ENCODE measurements around the gene GJB4. TPM values are rescaled to one million over a fixed set of nuclear protein-coding genes. Genes with fewer than 3 reads are reported as not detected.

Gene GJB4
- total and polyA plus RNA-seq, 2 experiments from 2014 or later = 1.00 to 2.5 TPM

GRCh38 chr1:34740161-34740868, 19.2 kb upstream of the GJB4 start:
- WGBS (ENCODE audit: low lambda C conversion rate, missing lambda C conversion rate) = 59% methylated on average over 18 of the region's 18 CpGs

GRCh38 chr1:34742667-34743270, 16.8 kb upstream of the GJB4 start:
- Histone ChIP-seq H3K9me3 (ENCODE audit: low read depth) (no peaks in the 10 kb centered on the region), H3K4me1 (ENCODE audit: insufficient read depth) (peaks cover 10% of the 10 kb centered on the region), H3K4me3 (no peak overlapping the region), H3K36me3 (replicated peaks; ENCODE audit: insufficient read depth, low read depth) (no peaks in the 10 kb centered on the region), H3K9me2 (replicated peaks; ENCODE audit: insufficient read depth) (no peaks in the 10 kb centered on the region), H3K27me3 (no peaks in the 10 kb centered on the region), H4K20me1 (ENCODE audit: insufficient read depth, poor library complexity, severe bottlenecking) (no peaks in the 10 kb centered on the region), H3K79me2 (no peaks in the 10 kb centered on the region), H3K27ac (peak overlapping the region; percentile 69), H2AFZ (no peak overlapping the region), H3K4me2 (peak overlapping the region; percentile 61)
- TF ChIP-seq EZH2phosphoT487 (IDR thresholded peaks at IDR 0.05; ENCODE audit: low read depth, severe bottlenecking, unreplicated experiment) (no peak), CTCF (IDR thresholded peaks at IDR 0.05; ENCODE audit: poor library complexity) (peak; percentile 95)
- WGBS (ENCODE audit: low lambda C conversion rate, missing lambda C conversion rate) = 13% methylated on average over 16 of the region's 16 CpGs
- peak; percentile 93 for DNase-seq (ENCODE audit: low spot score)

More at GRCh38 chr1:34740161-34740868, 19.2 kb upstream of the GJB4 start:
- Histone ChIP-seq H3K36me3 (replicated peaks; ENCODE audit: insufficient read depth, low read depth) (no peaks in the 10 kb centered on the region), H2AFZ (no peak overlapping the region), H3K79me2 (no peaks in the 10 kb centered on the region), H3K9me3 (ENCODE audit: low read depth) (no peaks in the 10 kb centered on the region), H3K9me2 (replicated peaks; ENCODE audit: insufficient read depth) (no peaks in the 10 kb centered on the region), H3K4me1 (ENCODE audit: insufficient read depth) (peaks cover 10% of the 10 kb centered on the region), H3K4me3 (no peak overlapping the region), H4K20me1 (ENCODE audit: insufficient read depth, poor library complexity, severe bottlenecking) (no peaks in the 10 kb centered on the region), H3K27ac (no peak overlapping the region), H3K27me3 (no peaks in the 10 kb centered on the region), H3K4me2 (no peak overlapping the region)
- TF ChIP-seq EZH2phosphoT487 (IDR thresholded peaks at IDR 0.05; ENCODE audit: low read depth, severe bottlenecking, unreplicated experiment) = no peak
- TF ChIP-seq CTCF (IDR thresholded peaks at IDR 0.05; ENCODE audit: poor library complexity) = peak; percentile 9
- peak; percentile 70 for DNase-seq (ENCODE audit: low spot score)

GRCh38 chr1:34743775-34744174, 15.8 kb upstream of the GJB4 start:
- no peaks in the 10 kb centered on the region for H3K9me3 ChIP-seq (ENCODE audit: low read depth)
- 87% methylated on average over 6 of the region's 6 CpGs for WGBS (ENCODE audit: low lambda C conversion rate, missing lambda C conversion rate)

More at GRCh38 chr1:34743775-34744174, 15.8 kb upstream of the GJB4 start:
- H2AFZ ChIP-seq = no peak overlapping the region
- no peak overlapping the region for H3K4me3 ChIP-seq
- DNase-seq (ENCODE audit: low spot score) = no peak
- no peak overlapping the region for H3K27ac ChIP-seq
- no peak for TF ChIP-seq EZH2phosphoT487 (IDR thresholded peaks at IDR 0.05; ENCODE audit: low read depth, severe bottlenecking, unreplicated experiment)
- TF ChIP-seq EZH2 (IDR thresholded peaks at IDR 0.05; ENCODE audit: borderline replicate concordance) = no peak
- TF ChIP-seq CTCF (IDR thresholded peaks at IDR 0.05; ENCODE audit: poor library complexity) = no peak
- no peaks in the 10 kb centered on the region for H3K36me3 ChIP-seq (replicated peaks; ENCODE audit: insufficient read depth, low read depth)
- H3K79me2 ChIP-seq = no peaks in the 10 kb centered on the region
- H4K20me1 ChIP-seq (ENCODE audit: insufficient read depth, poor library complexity, severe bottlenecking) = no peaks in the 10 kb centered on the region
- no peaks in the 10 kb centered on the region for H3K9me2 ChIP-seq (replicated peaks; ENCODE audit: insufficient read depth)
- H3K27me3 ChIP-seq = no peaks in the 10 kb centered on the region
- peaks cover 10% of the 10 kb centered on the region for H3K4me1 ChIP-seq (ENCODE audit: insufficient read depth)
- H3K4me2 ChIP-seq = no peak overlapping the region

Measured in hepatocyte (in vitro differentiated cells).